Mammary epithelial cell (primary cell): ENCODE measurements around the gene ERVV-1.

Source experiments
- CTCF ChIP-seq, 2 donors: IDR thresholded peaks in 1 of 2; conservative IDR thresholded peaks in 1 of 2; 2 replicates each; pipeline ENCODE4 v1.5.1; 2011 to 2012; ENCODE audit warnings: inconsistent platforms in 2 of 2, low read length in 2 of 2, mild to moderate bottlenecking in 2 of 2, control low read depth in 1 of 2, low read depth in 1 of 2; ENCODE audit not compliant: insufficient read depth in 1 of 2; ENCODE audit errors: extremely low read depth in 1 of 2
- EZH2 ChIP-seq: IDR thresholded peaks from 2 replicates; pipeline ENCODE4 v1.6.1; 2012; ENCODE audit warnings: low read length, inconsistent platforms, borderline replicate concordance

- TF ChIP-seq CTCF (conservative IDR thresholded peaks at IDR 0.05 in 1 of 2, IDR thresholded peaks at IDR 0.05 in 1 of 2; ENCODE audit: extremely low read depth in 1 of 2, insufficient read depth in 1 of 2, low read depth in 1 of 2, low read length in 2 of 2) (no peak), EZH2 (no peak)
These were observed 15.7 kb upstream of the ERVV-1 start for GRCh38 chr19:52997975-52998374.
